Colonic mucosa (tissue), 4 donors: ENCODE measurements around the gene FIGLA. TPM values are rescaled to one million over a fixed set of nuclear protein-coding genes. Genes with fewer than 3 reads are reported as not detected.

ENCODE experiments used
- DNase-seq: peaks from one replicate; pipeline ENCODE4 v3.0.0-alpha.2; 2020
- H3K27ac ChIP-seq: fragments of 200-600 bp; one replicate; pipeline ENCODE4 v1.8.0; 2021
- H3K27me3 ChIP-seq: fragments of 200-600 bp; one replicate; pipeline ENCODE4 v1.8.0; 2021
- H3K36me3 ChIP-seq: fragments of 200-600 bp; one replicate; pipeline ENCODE4 v1.8.0; 2021
- H3K4me1 ChIP-seq: fragments of 200-600 bp; one replicate; pipeline ENCODE4 v1.8.0; 2021; ENCODE audit warnings: mild to moderate bottlenecking
- H3K4me3 ChIP-seq: fragments of 200-600 bp; one replicate; pipeline ENCODE4 v1.8.0; 2021
- H3K9ac ChIP-seq, 2 donors: one replicate each; pipeline ENCODE4 v1.7.0; 2013; ENCODE audit warnings: control low read depth in 2 of 2, low read depth in 2 of 2, low read length in 2 of 2
- H3K9me3 ChIP-seq: fragments of 200-600 bp; one replicate; pipeline ENCODE4 v1.8.0; 2021
- intact Hi-C: fragments of 100-400 bp; cut with DNase I; formaldehyde crosslinking; loops from one replicate; pipeline ENCODE4 v1.14.1; 2022
- total RNA-seq, 2 donors: library from RNA; stranded (reverse); fragmentation: NEBNext Ultra II Directional in 1 of 2; extraction: Animal tissue kit (Norgen Biotek cat#: 25700) in 1 of 2; gene quantifications; one replicate each; pipeline ENCODE4 v1.2.1, GENCODE V29; 2021
- TF ChIP-seq, protein P1 (sequence below): fragments of 200-600 bp; IDR thresholded peaks from one replicate; pipeline ENCODE4 v1.8.0; 2022; ENCODE audit warnings: antibody characterized with exemption, mild to moderate bottlenecking
- donor health status: healthy.
- donor health status: DM: no; HTN: no; CAD: no.
- donor health status: DM: no; HTN: no; CAD: no.

The FIGLA gene
- total RNA-seq, 2 donors from 2014 or later: not detected

GRCh38 chr2:70789304-70790135, 923 bp downstream of the FIGLA start:
- Histone ChIP-seq H3K4me1 (no peaks in the 10 kb centered on the region), H3K9ac (no peak overlapping the region), H3K27me3 (peaks cover 15% of the 10 kb centered on the region), H3K4me3 (no peak overlapping the region), H3K27ac (no peak overlapping the region), H3K9me3 (no peaks in the 10 kb centered on the region), H3K36me3 (no peaks in the 10 kb centered on the region)
- peak; percentile 47 for DNase-seq
- TF ChIP-seq, protein P1, sequence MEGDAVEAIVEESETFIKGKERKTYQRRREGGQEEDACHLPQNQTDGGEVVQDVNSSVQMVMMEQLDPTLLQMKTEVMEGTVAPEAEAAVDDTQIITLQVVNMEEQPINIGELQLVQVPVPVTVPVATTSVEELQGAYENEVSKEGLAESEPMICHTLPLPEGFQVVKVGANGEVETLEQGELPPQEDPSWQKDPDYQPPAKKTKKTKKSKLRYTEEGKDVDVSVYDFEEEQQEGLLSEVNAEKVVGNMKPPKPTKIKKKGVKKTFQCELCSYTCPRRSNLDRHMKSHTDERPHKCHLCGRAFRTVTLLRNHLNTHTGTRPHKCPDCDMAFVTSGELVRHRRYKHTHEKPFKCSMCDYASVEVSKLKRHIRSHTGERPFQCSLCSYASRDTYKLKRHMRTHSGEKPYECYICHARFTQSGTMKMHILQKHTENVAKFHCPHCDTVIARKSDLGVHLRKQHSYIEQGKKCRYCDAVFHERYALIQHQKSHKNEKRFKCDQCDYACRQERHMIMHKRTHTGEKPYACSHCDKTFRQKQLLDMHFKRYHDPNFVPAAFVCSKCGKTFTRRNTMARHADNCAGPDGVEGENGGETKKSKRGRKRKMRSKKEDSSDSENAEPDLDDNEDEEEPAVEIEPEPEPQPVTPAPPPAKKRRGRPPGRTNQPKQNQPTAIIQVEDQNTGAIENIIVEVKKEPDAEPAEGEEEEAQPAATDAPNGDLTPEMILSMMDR: peak; percentile 16
- intact Hi-C loops: no loop called here

- Histone ChIP-seq H3K4me3 (no peak overlapping the region), H3K4me1 (no peaks in the 10 kb centered on the region), H3K36me3 (no peaks in the 10 kb centered on the region), H3K27me3 (peaks cover 10% of the 10 kb centered on the region), H3K9me3 (no peaks in the 10 kb centered on the region), H3K27ac (no peak overlapping the region), H3K9ac (no peak overlapping the region)
- DNase-seq: no peak
- intact Hi-C loops: no loop called here
- TF ChIP-seq, protein P1: no peak
These were observed 5.1 kb downstream of the FIGLA start for GRCh38 chr2:70785137-70785911.

- no peaks in the 10 kb centered on the region for H3K27me3 ChIP-seq
These were observed 6.1 kb downstream of the FIGLA start for GRCh38 chr2:70784320-70784719.

DNA sequence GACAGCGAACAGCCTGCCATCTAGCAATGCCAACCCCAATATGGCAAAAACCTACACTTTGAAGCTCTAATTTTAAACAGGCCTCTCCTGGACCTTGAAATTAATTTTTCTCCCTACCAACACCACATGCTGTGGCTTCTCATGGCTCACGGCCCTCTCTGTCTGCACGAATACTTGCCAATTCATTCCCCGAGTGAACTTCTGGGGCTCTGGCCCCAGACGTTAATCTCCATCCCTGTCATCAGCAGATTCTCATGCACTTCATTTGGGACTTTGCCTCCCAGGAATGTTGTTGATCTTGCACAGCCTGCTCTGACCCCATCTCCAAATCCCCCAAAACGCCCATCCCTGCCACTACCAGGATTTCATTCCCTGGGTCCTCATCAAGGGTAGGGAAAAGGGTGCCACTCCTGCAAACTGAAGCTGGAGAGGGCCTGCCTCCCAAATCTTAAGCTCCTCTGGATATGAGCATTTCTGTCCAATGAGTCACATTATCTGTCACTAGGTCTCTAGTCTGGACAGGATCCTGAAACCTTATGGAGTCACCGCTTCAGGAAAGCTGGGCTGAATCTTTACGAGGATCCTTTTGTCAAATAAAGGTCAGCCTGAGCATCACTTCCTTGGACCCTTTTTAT, 10.4 kb downstream of the FIGLA start:
- no peaks in the 10 kb centered on the region for H3K36me3 ChIP-seq
- no peak overlapping the region for H3K27ac ChIP-seq
- no peak overlapping the region for H3K4me3 ChIP-seq
- H3K27me3 ChIP-seq: no peaks in the 10 kb centered on the region
- DNase-seq: no peak
- H3K4me1 ChIP-seq: no peaks in the 10 kb centered on the region
- intact Hi-C loops: no loop called here
- TF ChIP-seq, protein P1: no peak
- H3K9me3 ChIP-seq: no peaks in the 10 kb centered on the region
- no peak overlapping the region for H3K9ac ChIP-seq

More at GRCh38 chr2:70784320-70784719, 6.1 kb downstream of the FIGLA start:
- DNase-seq: no peak
- Histone ChIP-seq H3K4me1 (no peaks in the 10 kb centered on the region), H3K27ac (no peak overlapping the region), H3K4me3 (no peak overlapping the region), H3K9me3 (no peaks in the 10 kb centered on the region), H3K36me3 (no peaks in the 10 kb centered on the region), H3K9ac (no peak overlapping the region)
- intact Hi-C loops: no loop called here
- TF ChIP-seq, protein P1: no peak

GRCh38 chr2:70779491-70779890, 11.0 kb downstream of the FIGLA start:
- H3K4me3 ChIP-seq: no peak overlapping the region

More at GRCh38 chr2:70779491-70779890, 11.0 kb downstream of the FIGLA start:
- H3K36me3 ChIP-seq: no peaks in the 10 kb centered on the region
- TF ChIP-seq, protein P1: no peak
- no peaks in the 10 kb centered on the region for H3K27me3 ChIP-seq
- intact Hi-C loops: no loop called here
- no peaks in the 10 kb centered on the region for H3K4me1 ChIP-seq
- no peak for DNase-seq
- no peak overlapping the region for H3K9ac ChIP-seq
- no peak overlapping the region for H3K27ac ChIP-seq
- H3K9me3 ChIP-seq: no peaks in the 10 kb centered on the region
